ENCODE results near the gene SH3RF1. TPM values are rescaled to one million over a fixed set of nuclear protein-coding genes. Genes with fewer than 3 reads are reported as not detected.

SH3RF1 gene
- total RNA-seq, 4 donors from 2014 or later = 10.6 to 17.9 (median 13.3) TPM

DNA sequence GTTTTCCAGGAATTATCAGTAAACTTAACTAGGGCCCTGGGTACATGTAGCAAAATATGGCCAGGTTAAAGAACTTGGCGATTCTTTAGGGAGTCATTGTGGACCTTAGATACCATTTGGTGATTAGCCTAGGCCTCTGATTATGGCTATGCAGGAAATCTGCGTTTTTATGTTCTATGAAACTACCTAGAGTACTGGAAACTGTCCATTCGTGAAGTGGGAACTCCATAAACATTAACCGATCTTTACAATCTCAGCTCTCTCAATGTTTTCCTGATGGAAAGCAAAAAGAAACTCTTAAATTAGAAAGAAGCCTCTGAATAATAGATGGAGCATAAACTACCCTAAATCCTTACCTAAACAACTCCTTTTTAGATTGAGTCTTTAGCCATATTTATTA is 121.9 kb downstream of the SH3RF1 start:
- WGBS, 2 donors = 86 to 92% methylated on average over 4 of the region's 4 CpGs
- DNase-seq (ENCODE audit: low spot score in 2 of 2) = no peak

GRCh38 chr4:169147191-169147590 is 123.6 kb downstream of the SH3RF1 start:
- no peak overlapping the region for H3K27ac ChIP-seq
- peaks cover 0 to 11% (median 0%) of the 10 kb centered on the region in 3 donors for H3K36me3 ChIP-seq
- TF ChIP-seq EP300 (IDR thresholded peaks at IDR 0.05) = no peak
- TF ChIP-seq CTCF (IDR thresholded peaks at IDR 0.05) = no peak
- no peak for TF ChIP-seq POLR2A (IDR thresholded peaks at IDR 0.05)
- DNase-seq (ENCODE audit: low spot score in 2 of 2) = no peak
- 45 to 55% methylated on average over 3 of the region's 3 CpGs for WGBS, 2 donors
- no peaks in the 10 kb centered on the region for H3K9me3 ChIP-seq
- no peak overlapping the region for H3K4me3 ChIP-seq
- H3K4me1 ChIP-seq = no peaks in the 10 kb centered on the region
- H3K27me3 ChIP-seq = no peaks in the 10 kb centered on the region

More for the DNA sequence above, 121.9 kb downstream of the SH3RF1 start:
- no peak overlapping the region for H3K27ac ChIP-seq
- H3K27me3 ChIP-seq = no peaks in the 10 kb centered on the region
- H3K36me3 ChIP-seq = peaks cover 0 to 26% (median 0%) of the 10 kb centered on the region in 3 donors
- TF ChIP-seq EP300 (IDR thresholded peaks at IDR 0.05) (no peak), POLR2A (IDR thresholded peaks at IDR 0.05) (no peak), CTCF (IDR thresholded peaks at IDR 0.05) (no peak)
- no peaks in the 10 kb centered on the region for H3K4me1 ChIP-seq
- no peaks in the 10 kb centered on the region for H3K9me3 ChIP-seq
- H3K4me3 ChIP-seq = no peak overlapping the region

DNA sequence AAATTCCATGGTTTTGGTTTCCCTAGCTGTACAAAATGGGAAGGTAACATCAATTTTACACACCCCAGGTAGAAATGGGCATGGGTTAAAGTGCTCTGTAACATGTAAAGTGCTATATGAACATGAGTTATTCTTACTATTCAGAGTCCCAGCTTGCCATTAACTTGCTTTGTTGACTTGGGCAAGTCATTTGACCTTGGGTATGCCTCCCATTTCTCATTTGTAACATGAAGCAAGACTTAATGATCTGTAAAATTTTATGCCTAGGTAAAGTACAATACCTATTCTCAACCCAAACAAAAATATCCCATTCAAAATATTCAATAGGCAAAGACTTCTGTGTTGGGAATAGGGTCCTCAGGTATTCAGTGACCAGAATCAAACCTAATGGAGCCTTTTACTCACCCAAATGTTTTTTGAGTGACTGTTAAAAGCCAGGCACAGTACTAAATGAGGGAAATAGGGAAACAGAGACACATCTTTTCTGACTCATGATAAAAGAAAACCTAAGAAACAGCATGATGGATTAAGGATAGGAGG is 126.6 kb downstream of the SH3RF1 start:
- H3K27me3 ChIP-seq = no peaks in the 10 kb centered on the region
- peaks cover 0 to 4% (median 0%) of the 10 kb centered on the region in 3 donors for H3K36me3 ChIP-seq
- no peak overlapping the region for H3K27ac ChIP-seq
- DNase-seq (ENCODE audit: low spot score in 2 of 2) = no peak
- TF ChIP-seq CTCF (IDR thresholded peaks at IDR 0.05) (no peak), EP300 (IDR thresholded peaks at IDR 0.05) (no peak), POLR2A (IDR thresholded peaks at IDR 0.05) (no peak)
- no peak overlapping the region for H3K4me3 ChIP-seq
- H3K4me1 ChIP-seq = no peaks in the 10 kb centered on the region
- no peaks in the 10 kb centered on the region for H3K9me3 ChIP-seq

GRCh38 chr4:169143335-169143734 is 127.4 kb downstream of the SH3RF1 start:
- Histone ChIP-seq H3K36me3 (no peaks in the 10 kb centered on the region), H3K27me3 (no peaks in the 10 kb centered on the region), H3K4me3 (no peak overlapping the region), H3K27ac (no peak overlapping the region), H3K4me1 (peaks cover 0 to 2% (median 0%) of the 10 kb centered on the region in 4 donors), H3K9me3 (no peaks in the 10 kb centered on the region)
- 86 to 88% methylated on average over 9 of the region's 9 CpGs for WGBS, 2 donors
- DNase-seq (ENCODE audit: low spot score in 2 of 2) = no peak
- TF ChIP-seq POLR2A (IDR thresholded peaks at IDR 0.05) (no peak), EP300 (IDR thresholded peaks at IDR 0.05) (no peak), CTCF (IDR thresholded peaks at IDR 0.05) (no peak)

GRCh38 chr4:169142906-169143305 is 127.8 kb downstream of the SH3RF1 start:
- no peak overlapping the region for H3K4me3 ChIP-seq
- no peaks in the 10 kb centered on the region for H3K9me3 ChIP-seq
- no peak overlapping the region for H3K27ac ChIP-seq
- TF ChIP-seq CTCF (IDR thresholded peaks at IDR 0.05) (no peak), EP300 (IDR thresholded peaks at IDR 0.05) (no peak), POLR2A (IDR thresholded peaks at IDR 0.05) (no peak)
- no peaks in the 10 kb centered on the region for H3K36me3 ChIP-seq
- DNase-seq (ENCODE audit: low spot score in 2 of 2) = no peak
- no peaks in the 10 kb centered on the region for H3K27me3 ChIP-seq
- H3K4me1 ChIP-seq = peaks cover 0 to 6% (median 0%) of the 10 kb centered on the region in 4 donors
